Measurements from ENCODE around the gene GNPTAB. TPM values are rescaled to one million over a fixed set of nuclear protein-coding genes. Genes with fewer than 3 reads are reported as not detected.
A peak's percentile ranks its signal among the peaks of the same experiment; 100 is the strongest.

GNPTAB gene
- total and polyA plus RNA-seq, 2 of the 13 experiments (the other 11 are each of a cell fraction or from before 2014, with no cell fraction given): 13.6 to 19.4 TPM

DNA sequence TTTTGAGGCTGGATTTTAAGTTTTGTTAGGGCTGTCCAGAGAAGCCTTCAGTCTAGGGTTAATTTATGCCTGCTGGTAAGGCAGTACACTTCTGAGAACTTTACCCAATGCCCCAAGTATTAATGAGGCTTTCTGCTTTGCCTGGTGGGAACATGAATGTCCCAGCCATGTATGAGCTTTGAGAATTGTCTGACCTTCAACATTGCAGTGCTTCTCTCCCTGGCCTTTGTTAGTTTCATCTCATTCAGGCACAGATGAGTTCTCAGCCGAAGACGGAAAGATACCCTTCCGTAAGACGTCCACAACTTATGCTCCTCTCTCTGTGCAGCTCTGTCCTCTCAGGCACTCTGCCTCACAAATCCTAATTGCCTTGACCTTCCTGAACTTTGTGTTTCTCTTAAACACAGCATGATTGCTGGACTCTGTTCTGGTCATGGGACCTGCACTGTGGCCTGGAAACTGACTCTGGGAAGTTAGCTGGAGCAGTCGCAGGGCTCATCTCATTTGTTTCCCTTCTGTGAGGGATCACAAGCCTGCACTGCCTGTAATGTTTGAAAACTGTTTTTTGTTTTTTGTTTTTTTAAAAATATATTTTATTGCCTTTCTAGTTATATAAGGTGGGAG lies 117.6 kb downstream of the GNPTAB start (continued):
- TF ChIP-seq FOSL1 (CRISPR knock-in tag; IDR thresholded peaks at IDR 0.05; ENCODE audit: borderline replicate concordance) (no peak), RCOR2 (CRISPR knock-in tag; IDR thresholded peaks at IDR 0.05) (peak; percentile 84; the same call in 1 of the 2 replicates), DZIP1 (CRISPR knock-in tag; IDR thresholded peaks at IDR 0.05) (no peak), ZBTB38 (CRISPR knock-in tag; IDR thresholded peaks at IDR 0.05) (no peak), ZNF17 (CRISPR knock-in tag; IDR thresholded peaks at IDR 0.05) (no peak), FOXK2 (IDR thresholded peaks at IDR 0.05) (no peak), ZNF776 (CRISPR knock-in tag; IDR thresholded peaks at IDR 0.05) (no peak), ARNT2 (CRISPR knock-in tag; IDR thresholded peaks at IDR 0.05; ENCODE audit: low read depth) (no peak), KLF15 (CRISPR knock-in tag; IDR thresholded peaks at IDR 0.05; ENCODE audit: borderline replicate concordance) (no peak), NFRKB (IDR thresholded peaks at IDR 0.05) (no peak), FOXK1 (CRISPR knock-in tag; IDR thresholded peaks at IDR 0.05; ENCODE audit: borderline replicate concordance, low read depth) (peak; percentile 78; the same call in 1 of the 2 replicates), JUN (CRISPR knock-in tag; IDR thresholded peaks at IDR 0.05) (no peak), HHEX (CRISPR knock-in tag; IDR thresholded peaks at IDR 0.05) (0 out of 2 replicates have a peak, but pooled peaks have one; percentile 31), ZFP37 (CRISPR knock-in tag; IDR thresholded peaks at IDR 0.05; ENCODE audit: borderline replicate concordance) (no peak; the same call in 1 of the 2 replicates), ZIK1 (CRISPR knock-in tag; IDR thresholded peaks at IDR 0.05; ENCODE audit: borderline replicate concordance, low read depth) (no peak), ZNF232 (CRISPR knock-in tag; IDR thresholded peaks at IDR 0.05; ENCODE audit: borderline replicate concordance) (no peak), SP1 (IDR thresholded peaks at IDR 0.05) (no peak), SP1 (CRISPR knock-in tag; IDR thresholded peaks at IDR 0.05) (no peak), PPARG (CRISPR knock-in tag; conservative IDR thresholded peaks at IDR 0.05) (peak; percentile 89), YEATS4 (CRISPR knock-in tag; IDR thresholded peaks at IDR 0.05; ENCODE audit: borderline replicate concordance) (no peak; the same call in 1 of the 2 replicates), ZNF350 (CRISPR knock-in tag; IDR thresholded peaks at IDR 0.05; ENCODE audit: borderline replicate concordance, low read depth) (no peak), IRF2 (CRISPR knock-in tag; IDR thresholded peaks at IDR 0.05) (peak; percentile 91; the same call in 1 of the 2 replicates), MTF1 (CRISPR knock-in tag; IDR thresholded peaks at IDR 0.05) (no peak)
- TF ChIP-seq, protein P1, sequence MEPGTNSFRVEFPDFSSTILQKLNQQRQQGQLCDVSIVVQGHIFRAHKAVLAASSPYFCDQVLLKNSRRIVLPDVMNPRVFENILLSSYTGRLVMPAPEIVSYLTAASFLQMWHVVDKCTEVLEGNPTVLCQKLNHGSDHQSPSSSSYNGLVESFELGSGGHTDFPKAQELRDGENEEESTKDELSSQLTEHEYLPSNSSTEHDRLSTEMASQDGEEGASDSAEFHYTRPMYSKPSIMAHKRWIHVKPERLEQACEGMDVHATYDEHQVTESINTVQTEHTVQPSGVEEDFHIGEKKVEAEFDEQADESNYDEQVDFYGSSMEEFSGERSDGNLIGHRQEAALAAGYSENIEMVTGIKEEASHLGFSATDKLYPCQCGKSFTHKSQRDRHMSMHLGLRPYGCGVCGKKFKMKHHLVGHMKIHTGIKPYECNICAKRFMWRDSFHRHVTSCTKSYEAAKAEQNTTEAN (CRISPR knock-in tag; conservative IDR thresholded peaks at IDR 0.05): no peak; the same call in 1 of the 2 replicates
- TF ChIP-seq, protein P2, sequence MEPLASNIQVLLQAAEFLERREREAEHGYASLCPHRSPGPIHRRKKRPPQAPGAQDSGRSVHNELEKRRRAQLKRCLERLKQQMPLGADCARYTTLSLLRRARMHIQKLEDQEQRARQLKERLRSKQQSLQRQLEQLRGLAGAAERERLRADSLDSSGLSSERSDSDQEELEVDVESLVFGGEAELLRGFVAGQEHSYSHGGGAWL (CRISPR knock-in tag; IDR thresholded peaks at IDR 0.05): no peak
- TF ChIP-seq, protein P3, sequence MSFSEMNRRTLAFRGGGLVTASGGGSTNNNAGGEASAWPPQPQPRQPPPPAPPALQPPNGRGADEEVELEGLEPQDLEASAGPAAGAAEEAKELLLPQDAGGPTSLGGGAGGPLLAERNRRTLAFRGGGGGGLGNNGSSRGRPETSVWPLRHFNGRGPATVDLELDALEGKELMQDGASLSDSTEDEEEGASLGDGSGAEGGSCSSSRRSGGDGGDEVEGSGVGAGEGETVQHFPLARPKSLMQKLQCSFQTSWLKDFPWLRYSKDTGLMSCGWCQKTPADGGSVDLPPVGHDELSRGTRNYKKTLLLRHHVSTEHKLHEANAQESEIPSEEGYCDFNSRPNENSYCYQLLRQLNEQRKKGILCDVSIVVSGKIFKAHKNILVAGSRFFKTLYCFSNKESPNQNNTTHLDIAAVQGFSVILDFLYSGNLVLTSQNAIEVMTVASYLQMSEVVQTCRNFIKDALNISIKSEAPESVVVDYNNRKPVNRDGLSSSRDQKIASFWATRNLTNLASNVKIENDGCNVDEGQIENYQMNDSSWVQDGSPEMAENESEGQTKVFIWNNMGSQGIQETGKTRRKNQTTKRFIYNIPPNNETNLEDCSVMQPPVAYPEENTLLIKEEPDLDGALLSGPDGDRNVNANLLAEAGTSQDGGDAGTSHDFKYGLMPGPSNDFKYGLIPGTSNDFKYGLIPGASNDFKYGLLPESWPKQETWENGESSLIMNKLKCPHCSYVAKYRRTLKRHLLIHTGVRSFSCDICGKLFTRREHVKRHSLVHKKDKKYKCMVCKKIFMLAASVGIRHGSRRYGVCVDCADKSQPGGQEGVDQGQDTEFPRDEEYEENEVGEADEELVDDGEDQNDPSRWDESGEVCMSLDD (CRISPR knock-in tag; IDR thresholded peaks at IDR 0.05; ENCODE audit: borderline replicate concordance): no peak
